ENCODE data around the gene PDZRN3.

- TF ChIP-seq CTCF (IDR thresholded peaks at IDR 0.05), result no peak
- TF ChIP-seq POLR2AphosphoS5 (IDR thresholded peaks at IDR 0.05), result no peak
- TF ChIP-seq POLR2A (IDR thresholded peaks at IDR 0.05), result no peak
- TF ChIP-seq EP300 (IDR thresholded peaks at IDR 0.05), result no peak
These were observed 22.6 kb downstream of the PDZRN3 start for GRCh38 chr3:73602170-73602569.
